Breast epithelium (tissue), 4 donors: ENCODE data around the gene G6PD. TPM values are rescaled to one million over a fixed set of nuclear protein-coding genes. Genes with fewer than 3 reads are reported as not detected.
"Not testable (repeated sequence)": the region's sequence is repeated elsewhere in the genome, so short reads cannot be mapped to it uniquely, and the experiment has no call there.

Source experiments
- DNase-seq, 2 donors: peaks; one replicate each; pipeline ENCODE4 v3.0.0-alpha.2; 2019; ENCODE audit warnings: low spot score in 2 of 2
- H3K27ac ChIP-seq, 2 donors: fragments of 200-600 bp; sonication (generic) in 1 of 2; one replicate each; pipeline ENCODE4 v1.5.1; 2016 to 2019; ENCODE audit warnings: mild to moderate bottlenecking in 1 of 2
- H3K27me3 ChIP-seq, 2 donors: fragments of 200-600 bp; sonication (generic) in 1 of 2; one replicate each; pipeline versions ENCODE4 v1.5.1 to v1.6.0; 2017 to 2019; ENCODE audit warnings: control low read depth in 1 of 2, mild to moderate bottlenecking in 1 of 2
- H3K36me3 ChIP-seq: fragments of 200-600 bp; one replicate; pipeline ENCODE4 v1.5.1; 2019
- H3K4me1 ChIP-seq, 2 donors: fragments of 200-600 bp; sonication (generic); one replicate each; pipeline ENCODE4 v1.5.1; 2016 to 2019; ENCODE audit warnings: control low read depth in 1 of 2
- H3K4me3 ChIP-seq, 3 donors: fragments of 200-600 bp; sonication (generic); 1 replicate in 2 of 3; 2 replicates in 1 of 3; pipeline ENCODE4 v1.5.1; 2016 to 2019; ENCODE audit warnings: mild to moderate bottlenecking in 3 of 3, moderate library complexity in 2 of 3
- H3K9me3 ChIP-seq, 2 donors: fragments of 200-600 bp; sonication (generic) in 1 of 2; one replicate each; pipeline ENCODE4 v1.5.1; 2016 to 2019; ENCODE audit warnings: control low read depth in 1 of 2
- POLR2A ChIP-seq: fragments of 450-650 bp; IDR thresholded peaks from one replicate; pipeline ENCODE4 v1.6.1; 2016; ENCODE audit warnings: antibody characterized with exemption, mild to moderate bottlenecking, moderate library complexity
- POLR2AphosphoS5 ChIP-seq, 3 donors: sonication (generic); formaldehyde crosslinking; IDR thresholded peaks; one replicate each; pipeline ENCODE4 v1.6.1; 2017; ENCODE audit warnings: antibody characterized with exemption in 3 of 3
- intact Hi-C: fragments of 100-400 bp; cut with DNase I; formaldehyde crosslinking; loops from one replicate; pipeline ENCODE4 v1.15.1; 2023; ENCODE audit warnings: low total_unique reads
- total RNA-seq, 3 donors: library from RNA; depleted of rRNA; stranded (reverse); fragments of >200 nt; gene quantifications; one replicate each; pipeline ENCODE4 v1.1.0, GENCODE V29; 2016
- TF ChIP-seq, protein P1 (sequence below), 3 donors: fragments of 450-650 bp; IDR thresholded peaks; one replicate each; pipeline ENCODE4 v1.5.1; 2016 to 2017; ENCODE audit warnings: antibody characterized with exemption in 3 of 3, mild to moderate bottlenecking in 3 of 3, moderate library complexity in 3 of 3

Gene G6PD
- total RNA-seq, 3 donors from 2014 or later: 25.6 to 45.2 (median 38.2) TPM

DNA sequence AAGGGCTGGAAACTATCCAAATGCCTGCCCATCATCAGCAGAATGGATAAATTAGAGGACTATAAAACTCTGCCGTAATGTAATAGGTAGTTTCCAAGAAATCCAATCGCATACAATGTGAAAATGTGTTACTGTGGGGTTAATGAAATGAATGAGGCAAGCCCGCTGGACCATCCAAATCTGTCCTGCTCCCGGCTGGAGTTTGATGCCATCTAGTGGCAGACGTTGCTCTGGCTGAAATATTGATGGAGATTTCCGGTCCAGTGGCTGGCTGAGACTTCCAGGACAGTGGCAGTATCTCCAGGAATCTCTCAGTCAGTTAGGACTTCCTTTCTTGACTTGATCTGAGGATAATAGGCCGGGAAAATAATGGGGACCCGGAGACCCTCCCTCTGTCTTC is 36.3 kb upstream of the G6PD start:
- H3K36me3 ChIP-seq, H3K4me3 ChIP-seq, H3K27ac ChIP-seq, H3K9me3 ChIP-seq, H3K4me1 ChIP-seq, H3K27me3 ChIP-seq, DNase-seq, intact Hi-C loops: not testable (repeated sequence)

DNA sequence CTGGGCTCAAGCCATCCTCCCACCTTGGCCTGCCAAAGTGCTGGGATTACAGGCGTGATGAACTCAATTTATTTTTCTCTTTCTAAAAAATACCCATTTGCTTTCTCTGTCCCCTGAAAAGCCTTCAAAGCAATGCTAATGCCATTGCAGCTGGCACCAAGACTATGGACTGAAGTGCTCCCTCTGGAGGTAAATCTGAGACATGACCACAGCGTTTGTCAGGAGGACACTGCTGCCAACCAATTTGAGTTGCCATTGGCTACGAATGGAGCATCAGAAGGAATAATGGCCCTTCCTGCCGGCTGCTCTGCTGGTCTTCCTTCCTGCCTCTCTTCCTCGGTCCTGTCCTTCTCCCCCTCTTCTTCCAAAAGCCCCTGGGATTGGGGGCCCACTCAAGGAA is 28.4 kb upstream of the G6PD start:
- DNase-seq, H3K4me3 ChIP-seq, H3K9me3 ChIP-seq, H3K4me1 ChIP-seq, H3K27ac ChIP-seq, H3K27me3 ChIP-seq, intact Hi-C loops, H3K36me3 ChIP-seq: not testable (repeated sequence)

DNA sequence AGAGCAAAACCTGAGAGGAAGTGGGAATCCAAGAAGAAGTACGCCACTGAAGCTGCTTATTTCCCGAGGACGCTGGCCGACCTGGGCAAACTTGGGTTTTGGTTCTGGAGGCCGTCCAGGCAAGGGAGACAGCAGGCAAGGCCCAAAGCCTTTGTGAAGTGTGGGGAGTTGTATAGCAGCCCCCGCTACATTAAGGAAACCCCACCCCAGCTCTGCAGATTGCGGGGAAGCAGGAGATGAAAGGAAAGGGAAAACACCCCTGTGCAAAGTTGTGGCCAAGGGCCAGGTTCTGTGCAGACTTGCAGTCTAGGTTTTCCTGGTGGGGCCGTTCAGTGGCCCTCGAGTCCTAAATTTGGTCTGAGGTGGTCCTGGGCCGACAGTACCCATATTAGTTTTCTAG is 26.4 kb upstream of the G6PD start:
- H3K4me1 ChIP-seq, DNase-seq: not testable (repeated sequence)

DNA sequence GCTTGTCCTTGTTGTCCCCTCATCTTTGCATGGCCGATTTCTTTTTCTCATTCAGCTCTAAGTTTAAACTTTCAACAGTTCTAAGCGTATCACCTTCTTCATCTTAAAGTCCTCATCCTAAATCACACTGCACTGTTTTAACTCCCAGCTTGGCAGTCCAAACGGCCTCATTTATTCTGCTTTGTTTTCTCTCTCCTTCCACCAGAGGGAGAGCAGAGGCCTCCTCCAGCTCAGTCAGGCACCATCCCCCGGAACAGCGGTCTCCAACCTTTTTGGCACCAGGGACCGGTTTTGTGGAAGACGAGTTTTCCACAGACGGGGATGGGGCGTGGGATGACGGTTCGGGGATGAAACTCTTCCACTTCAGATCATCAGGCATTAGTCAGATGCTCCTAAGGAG is 23.7 kb upstream of the G6PD start:
- intact Hi-C loops, DNase-seq, H3K4me1 ChIP-seq, H3K27me3 ChIP-seq, H3K9me3 ChIP-seq, H3K4me3 ChIP-seq, H3K27ac ChIP-seq, H3K36me3 ChIP-seq: not testable (repeated sequence)

More for the DNA sequence above, 26.4 kb upstream of the G6PD start:
- H3K27ac ChIP-seq, intact Hi-C loops, H3K27me3 ChIP-seq, H3K4me3 ChIP-seq, H3K9me3 ChIP-seq, H3K36me3 ChIP-seq: not testable (repeated sequence)

DNA sequence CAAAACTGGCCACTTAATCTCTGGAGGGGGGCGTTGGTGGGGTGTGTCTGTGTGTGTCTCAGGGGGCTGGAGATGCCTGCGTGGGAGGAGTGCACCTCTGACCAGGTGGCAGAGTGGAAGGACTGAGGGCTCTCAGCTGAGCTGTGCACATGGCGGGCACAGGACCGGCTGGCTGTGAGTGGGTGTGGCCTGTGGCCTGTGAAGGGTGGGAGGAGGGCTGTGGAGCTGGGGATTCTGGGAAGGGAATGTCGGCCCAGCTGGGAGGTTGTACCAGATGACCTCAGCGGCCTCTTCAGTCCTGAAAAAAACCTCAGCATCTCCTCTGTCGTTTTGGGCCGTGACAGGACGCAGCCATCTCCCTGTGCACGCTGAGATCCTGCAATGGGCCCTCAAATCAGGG is 15.6 kb upstream of the G6PD start:
- intact Hi-C loops, H3K4me1 ChIP-seq, H3K9me3 ChIP-seq, H3K36me3 ChIP-seq, H3K27me3 ChIP-seq, DNase-seq, H3K4me3 ChIP-seq, H3K27ac ChIP-seq: not testable (repeated sequence)

DNA sequence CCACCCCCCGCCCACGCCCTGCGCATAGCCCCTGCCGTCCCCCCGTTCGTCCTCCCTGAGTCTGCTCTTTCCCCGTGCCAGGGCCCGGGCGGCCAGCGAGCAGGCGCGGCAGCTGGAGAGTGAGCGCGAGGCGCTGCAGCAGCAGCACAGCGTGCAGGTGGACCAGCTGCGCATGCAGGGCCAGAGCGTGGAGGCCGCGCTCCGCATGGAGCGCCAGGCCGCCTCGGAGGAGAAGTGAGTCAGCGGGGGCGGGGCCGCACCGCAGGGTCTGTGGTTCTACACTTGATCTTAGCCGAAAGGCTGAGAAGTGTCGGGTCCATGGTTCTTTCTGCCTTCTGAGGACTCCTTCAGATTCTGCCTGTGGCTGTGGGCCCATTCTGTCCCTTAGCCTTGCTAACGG is 13.7 kb upstream of the G6PD start:
- H3K36me3 ChIP-seq, intact Hi-C loops, H3K27ac ChIP-seq: not testable (repeated sequence)

DNA sequence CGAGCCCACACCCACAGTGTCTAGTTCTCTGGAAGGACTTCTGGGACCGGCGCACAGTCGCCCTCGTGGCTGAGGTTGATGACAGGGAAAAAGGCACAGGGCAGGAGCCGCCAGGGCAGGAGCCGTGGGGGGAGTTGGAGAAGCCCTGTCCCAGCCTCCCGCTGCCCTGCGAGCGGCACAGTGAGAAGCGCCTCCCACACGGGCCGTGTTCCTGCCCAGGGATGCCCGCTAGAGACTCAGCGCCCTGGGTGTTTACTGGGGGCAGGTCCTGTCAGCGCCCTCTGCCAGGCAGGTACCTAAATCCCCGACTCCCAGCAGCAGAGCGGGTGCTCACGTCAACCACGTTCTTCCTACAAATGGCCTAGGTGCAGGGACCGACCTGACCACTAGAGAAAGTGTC is 12.2 kb upstream of the G6PD start:
- intact Hi-C loops, H3K36me3 ChIP-seq, H3K4me1 ChIP-seq, H3K9me3 ChIP-seq, H3K27me3 ChIP-seq, H3K4me3 ChIP-seq, H3K27ac ChIP-seq, DNase-seq: not testable (repeated sequence)

More for the DNA sequence above, 13.7 kb upstream of the G6PD start:
- not testable (repeated sequence) for H3K4me1 ChIP-seq, DNase-seq, H3K9me3 ChIP-seq, H3K27me3 ChIP-seq, H3K4me3 ChIP-seq

DNA sequence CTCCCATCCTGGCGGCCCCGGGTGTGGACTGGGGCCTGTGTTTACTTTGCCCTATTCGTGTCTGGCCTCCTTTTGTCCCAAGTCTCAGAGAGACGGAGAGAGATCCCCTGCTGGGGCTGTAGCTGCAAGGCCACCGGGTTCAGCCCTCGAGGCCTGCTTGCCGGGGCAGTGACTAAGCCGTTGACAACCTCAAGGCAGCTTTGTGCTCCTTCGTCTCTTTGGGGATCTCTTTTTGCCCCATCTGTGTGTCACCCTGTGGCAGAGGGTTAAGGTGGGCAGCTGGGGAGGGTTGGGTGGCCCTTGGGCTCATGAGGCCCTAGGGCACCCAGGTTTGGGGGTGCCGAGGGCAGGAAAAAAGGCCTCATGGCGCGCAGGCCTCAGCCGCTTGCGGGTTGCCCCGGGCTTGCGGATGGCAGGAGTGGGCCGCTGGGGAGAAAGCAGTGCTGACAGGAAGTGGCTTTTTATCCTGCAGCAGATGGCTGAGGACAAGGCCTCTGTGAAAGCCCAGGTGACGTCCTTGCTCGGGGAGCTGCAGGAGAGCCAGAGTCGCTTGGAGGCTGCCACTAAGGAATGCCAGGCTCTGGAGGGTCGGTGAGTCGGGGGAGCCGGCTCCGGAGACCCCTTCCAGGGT is 11.5 kb upstream of the G6PD start:
- H3K36me3 ChIP-seq, H3K4me3 ChIP-seq, intact Hi-C loops, H3K27ac ChIP-seq, H3K4me1 ChIP-seq, DNase-seq, H3K9me3 ChIP-seq: not testable (repeated sequence)
- peaks cover 0 to 15% of the 10 kb centered on the region in 2 donors for H3K27me3 ChIP-seq

DNA sequence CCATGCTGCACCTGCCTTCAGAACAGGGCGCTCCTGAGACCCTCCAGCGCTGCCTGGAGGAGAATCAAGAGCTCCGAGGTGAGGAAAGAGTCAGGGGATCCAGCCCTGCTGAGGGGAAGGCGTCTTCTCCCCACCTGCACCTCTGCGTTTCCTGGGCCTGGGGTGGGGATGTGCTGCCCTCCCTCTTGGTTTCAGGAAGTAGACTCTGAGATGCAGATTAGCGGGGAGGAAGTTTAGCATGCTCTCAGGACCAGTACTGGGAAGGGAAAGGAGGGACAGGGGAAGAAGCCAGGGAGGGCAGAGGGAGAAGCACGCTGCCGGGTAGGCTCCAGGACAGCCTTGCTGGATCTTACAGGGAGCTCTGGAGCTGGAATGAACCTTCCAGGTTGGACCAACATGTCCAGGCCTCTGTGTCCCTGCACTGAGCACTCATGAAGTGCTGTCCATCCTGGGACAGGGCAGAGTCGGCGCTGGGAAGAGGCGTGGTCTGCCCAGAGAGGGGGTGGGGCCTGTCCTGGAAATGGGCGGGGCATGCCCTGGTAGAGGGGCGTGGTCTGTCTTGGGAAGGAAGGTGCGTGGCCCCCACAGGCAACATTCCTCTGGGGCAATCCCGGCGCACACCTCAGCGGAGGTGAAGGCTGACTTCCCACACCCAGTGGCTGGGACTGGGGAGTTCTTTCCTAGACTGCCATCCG is 5.6 kb upstream of the G6PD start:
- DNase-seq, intact Hi-C loops, H3K4me3 ChIP-seq, H3K4me1 ChIP-seq, H3K9me3 ChIP-seq, H3K27ac ChIP-seq, H3K36me3 ChIP-seq: not testable (repeated sequence)
- peaks cover 0 to 25% of the 10 kb centered on the region in 2 donors for H3K27me3 ChIP-seq

DNA sequence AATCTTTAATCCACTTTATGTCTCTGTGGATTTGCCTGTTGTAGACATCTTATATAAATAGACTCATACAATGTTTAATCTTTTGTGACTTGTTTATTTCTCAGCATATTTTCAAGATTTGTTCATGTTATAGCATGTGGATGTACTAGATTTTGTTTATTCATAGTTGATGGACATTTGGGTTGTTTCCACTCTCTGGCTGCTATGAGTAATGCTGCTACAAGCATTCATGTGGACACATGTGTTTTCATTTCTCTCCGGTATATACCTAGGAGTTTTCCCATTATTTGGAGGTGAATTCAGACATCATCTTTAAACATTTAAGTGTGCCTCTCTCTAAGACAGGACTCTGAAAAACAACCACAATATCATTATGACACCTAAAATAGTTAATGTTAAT is 3.1 kb upstream of the G6PD start:
- TF ChIP-seq POLR2AphosphoS5 (IDR thresholded peaks at IDR 0.05) (no peak), POLR2A (no peak)
- TF ChIP-seq, protein P1, sequence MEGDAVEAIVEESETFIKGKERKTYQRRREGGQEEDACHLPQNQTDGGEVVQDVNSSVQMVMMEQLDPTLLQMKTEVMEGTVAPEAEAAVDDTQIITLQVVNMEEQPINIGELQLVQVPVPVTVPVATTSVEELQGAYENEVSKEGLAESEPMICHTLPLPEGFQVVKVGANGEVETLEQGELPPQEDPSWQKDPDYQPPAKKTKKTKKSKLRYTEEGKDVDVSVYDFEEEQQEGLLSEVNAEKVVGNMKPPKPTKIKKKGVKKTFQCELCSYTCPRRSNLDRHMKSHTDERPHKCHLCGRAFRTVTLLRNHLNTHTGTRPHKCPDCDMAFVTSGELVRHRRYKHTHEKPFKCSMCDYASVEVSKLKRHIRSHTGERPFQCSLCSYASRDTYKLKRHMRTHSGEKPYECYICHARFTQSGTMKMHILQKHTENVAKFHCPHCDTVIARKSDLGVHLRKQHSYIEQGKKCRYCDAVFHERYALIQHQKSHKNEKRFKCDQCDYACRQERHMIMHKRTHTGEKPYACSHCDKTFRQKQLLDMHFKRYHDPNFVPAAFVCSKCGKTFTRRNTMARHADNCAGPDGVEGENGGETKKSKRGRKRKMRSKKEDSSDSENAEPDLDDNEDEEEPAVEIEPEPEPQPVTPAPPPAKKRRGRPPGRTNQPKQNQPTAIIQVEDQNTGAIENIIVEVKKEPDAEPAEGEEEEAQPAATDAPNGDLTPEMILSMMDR (IDR thresholded peaks at IDR 0.05): no peak
- Histone ChIP-seq H3K4me3 (no peak overlapping the region), H3K27me3 (peaks cover 0 to 23% of the 10 kb centered on the region in 2 donors), H3K36me3 (no peaks in the 10 kb centered on the region), H3K9me3 (no peaks in the 10 kb centered on the region), H3K27ac (no peak overlapping the region), H3K4me1 (no peaks in the 10 kb centered on the region)
- DNase-seq: no peak
- intact Hi-C loops: no loop called here
